NCI-H748 treated with DMSO at 0.1 percent for 48 hours (cell line): ENCODE measurements around the gene ARHGAP9.
"Not testable (repeated sequence)": the region's sequence is repeated elsewhere in the genome, so short reads cannot be mapped to it uniquely, and the experiment has no call there.

Experiments
- DNase-seq: peaks from one replicate; lab custom pipeline; 2025; lab: John Stamatoyannopoulos, UW

Gene ARHGAP9

GRCh38 chr12:57456737-57457490, 22.8 kb downstream of the ARHGAP9 start:
- no peak for DNase-seq

GRCh38 chr12:57456145-57456700, 23.4 kb downstream of the ARHGAP9 start:
- peak; percentile 60 for DNase-seq

- DNase-seq = no peak
Measured at GRCh38 chr12:57455374-57456144, 24.1 kb downstream of the ARHGAP9 start.

GRCh38 chr12:57454566-57455373, 24.9 kb downstream of the ARHGAP9 start, which contains the start of gene INHBE:
TSS of gene INHBE (plus strand) at chr12:57455307. CDS start at chr12:57455537, 230 bp downstream.
- no peak for DNase-seq

GRCh38 chr12:57454213-57454565, 25.5 kb downstream of the ARHGAP9 start:
- DNase-seq = no peak

GRCh38 chr12:57452937-57453509, 26.6 kb downstream of the ARHGAP9 start:
- DNase-seq = peak; percentile 24

- no peak for DNase-seq
Measured at GRCh38 chr12:57452181-57452936, 27.3 kb downstream of the ARHGAP9 start.

- no peak for DNase-seq
Measured at GRCh38 chr12:57451233-57451778, 28.4 kb downstream of the ARHGAP9 start.

- DNase-seq = no peak
Measured at GRCh38 chr12:57450057-57450456, 29.6 kb downstream of the ARHGAP9 start.

GRCh38 chr12:57449375-57449774, 30.3 kb downstream of the ARHGAP9 start:
- no peak for DNase-seq

GRCh38 chr12:57448669-57449068, 31.0 kb downstream of the ARHGAP9 start:
- no peak for DNase-seq

- no peak for DNase-seq
Measured at GRCh38 chr12:57446292-57446960, 33.2 kb downstream of the ARHGAP9 start.

GRCh38 chr12:57444744-57445143, 34.9 kb downstream of the ARHGAP9 start:
- no peak for DNase-seq

- not testable (repeated sequence) for DNase-seq
Measured at GRCh38 chr12:57444337-57444736, 35.3 kb downstream of the ARHGAP9 start.

- DNase-seq = no peak
Measured at GRCh38 chr12:57441846-57442427, 37.7 kb downstream of the ARHGAP9 start.

GRCh38 chr12:57441393-57441792, 38.3 kb downstream of the ARHGAP9 start:
- not testable (repeated sequence) for DNase-seq

GRCh38 chr12:57439762-57440266, 39.9 kb downstream of the ARHGAP9 start:
- DNase-seq = no peak

- DNase-seq = no peak
Measured at GRCh38 chr12:57438400-57438799, 41.3 kb downstream of the ARHGAP9 start.

- DNase-seq = no peak
Measured at GRCh38 chr12:57435293-57435692, 44.4 kb downstream of the ARHGAP9 start.
